HCT116 (cell line): ENCODE data around the gene LPAR6. TPM values are rescaled to one million over a fixed set of nuclear protein-coding genes. Genes with fewer than 3 reads are reported as not detected.

ENCODE experiments used
- ATAC-seq: fragments of 200-7000 bp; cut with Tn5 transposase; 2 replicates; pipeline ENCODE4 v1.9.1; 2020; ENCODE audit warnings: mild to moderate bottlenecking, moderate library complexity
- BruUV-seq: library from RNA; stranded (reverse); fragments of 400-500 nt; replicated peaks from 2 replicates; lab custom pipeline; 2021; lab: Mats Ljungman, UMichigan
- CTCF ChIA-PET: fragments of 300-600 bp; sonication (Branson Sonifier 250); formaldehyde crosslinking; loops from one replicate; lab custom pipeline; 2021; ENCODE audit warnings: antibody characterized with exemption; lab: Charles Lee
- POLR2A ChIA-PET: fragments of 300-600, 350-600 bp; sonication (Branson Sonifier 250); formaldehyde crosslinking; loops from one replicate; lab custom pipeline; 2021; ENCODE audit warnings: antibody characterized with exemption; lab: Charles Lee
- RAD21 ChIA-PET, 2 experiments: fragments of 300-600 bp; sonication (Branson Sonifier 250); formaldehyde crosslinking; loops; one replicate each; lab custom pipeline; 2023; ENCODE audit warnings: low total read pairs in 2 of 2; ENCODE audit not compliant: uncharacterized antibody in 2 of 2, unreplicated experiment in 2 of 2, low non-redundant PET in 1 of 2; lab: Charles Lee
- DNase-seq: peaks from one replicate; pipeline ENCODE4 v3.0.0-alpha.2; 2010; ENCODE audit warnings: low read depth, low spot score
- H2AFZ ChIP-seq: fragments of 200-600 bp; shearing (Covaris generic), sonication (generic); 2 replicates; pipeline ENCODE4 v1.6.1; 2017; ENCODE audit warnings: low read depth, mixed run types, mixed read lengths, antibody characterized with exemption, low read length; ENCODE audit not compliant: poor library complexity, severe bottlenecking
- H3K27ac ChIP-seq: 2 replicates; pipeline ENCODE4 v1.5.1; 2012; ENCODE audit warnings: low read depth, low read length
- H3K27me3 ChIP-seq: fragments of 200-600 bp; sonication (generic); 2 replicates; pipeline ENCODE4 v1.6.1; 2016; ENCODE audit warnings: mixed run types, low read length, mixed read lengths; ENCODE audit not compliant: insufficient read depth
- H3K36me3 ChIP-seq, 2 experiments: fragments of 200-500 bp in 1 of 2; fragments of 200-600 bp in 1 of 2; sonication (Bioruptor generic) in 1 of 2; sonication (generic) in 1 of 2; 2 replicates each; pipeline versions ENCODE4 v1.5.1 to v1.6.1; 2014 to 2016; ENCODE audit warnings: low read length in 2 of 2, inconsistent platforms in 1 of 2, mixed read lengths in 1 of 2, mixed run types in 1 of 2; ENCODE audit not compliant: insufficient read depth in 2 of 2, control insufficient read depth in 1 of 2
- H3K4me1 ChIP-seq, 2 experiments: fragments of 200-600 bp in 1 of 2; sonication (generic) in 1 of 2; 2 replicates each; pipeline versions ENCODE4 v1.5.1 to v1.6.1; 2012 to 2017; ENCODE audit warnings: low read length in 2 of 2, inconsistent platforms in 1 of 2, mild to moderate bottlenecking in 1 of 2, mixed read lengths in 1 of 2, mixed run types in 1 of 2, moderate library complexity in 1 of 2; ENCODE audit not compliant: insufficient read depth in 2 of 2, control insufficient read depth in 1 of 2
- H3K4me2 ChIP-seq: fragments of 200-600 bp; sonication (generic); 2 replicates; pipeline ENCODE4 v1.6.1; 2017; ENCODE audit warnings: mixed run types, low read length, mixed read lengths
- H3K4me3 ChIP-seq, 2 experiments: fragments of 200-600 bp in 1 of 2; sonication (generic) in 1 of 2; replicated peaks in 1 of 2; 2 replicates each; pipeline ENCODE4 v1.5.1; 2011 to 2016; ENCODE audit warnings: low read length in 2 of 2, control low read depth in 1 of 2, low read depth in 1 of 2, mild to moderate bottlenecking in 1 of 2, mixed read lengths in 1 of 2, mixed run types in 1 of 2
- H3K79me2 ChIP-seq: fragments of 200-600 bp; sonication (generic); 2 replicates; pipeline ENCODE4 v1.6.1; 2017; ENCODE audit warnings: mild to moderate bottlenecking, mixed run types, low read length, moderate library complexity, mixed read lengths; ENCODE audit not compliant: insufficient read depth
- H3K9ac ChIP-seq: fragments of 200-600 bp; sonication (generic); 2 replicates; pipeline ENCODE4 v1.6.1; 2016; ENCODE audit warnings: low read length, mixed read lengths
- H3K9me2 ChIP-seq: fragments of 200-600 bp; sonication (generic), shearing (Covaris generic); 2 replicates; pipeline ENCODE4 v1.6.1; 2017; ENCODE audit warnings: mixed run types, mild to moderate bottlenecking, moderate library complexity; ENCODE audit not compliant: insufficient read depth
- H3K9me3 ChIP-seq, 2 experiments: fragments of 200-500 bp in 1 of 2; fragments of 200-600 bp in 1 of 2; sonication (Bioruptor generic) in 1 of 2; sonication (generic) in 1 of 2; 2 replicates each; pipeline ENCODE4 v1.6.1; 2014 to 2017; ENCODE audit warnings: low read length in 2 of 2, mixed read lengths in 2 of 2, inconsistent platforms in 1 of 2, low read depth in 1 of 2, mild to moderate bottlenecking in 1 of 2, mixed run types in 1 of 2, moderate library complexity in 1 of 2; ENCODE audit not compliant: control insufficient read depth in 1 of 2, insufficient read depth in 1 of 2
- H4K20me1 ChIP-seq: fragments of 200-600 bp; sonication (generic), shearing (Covaris generic); 2 replicates; pipeline ENCODE4 v1.6.1; 2017; ENCODE audit warnings: mixed run types, mild to moderate bottlenecking, moderate library complexity; ENCODE audit not compliant: insufficient read depth
- ATF3 ChIP-seq: IDR thresholded peaks from 2 replicates; pipeline ENCODE4 v1.6.1; 2012
- CEBPB ChIP-seq: IDR thresholded peaks from 2 replicates; pipeline ENCODE4 v1.6.1; 2012; ENCODE audit warnings: low read depth
- EGR1 ChIP-seq: IDR thresholded peaks from 2 replicates; pipeline ENCODE4 v1.6.1; 2012; ENCODE audit warnings: low read depth
- ELF1 ChIP-seq: IDR thresholded peaks from 2 replicates; pipeline ENCODE4 v1.6.1; 2012; ENCODE audit warnings: low read depth, borderline replicate concordance
- EZH2phosphoT487 ChIP-seq: fragments of 200-600 bp; IDR thresholded peaks from 2 replicates; pipeline ENCODE4 v1.6.1; 2018; ENCODE audit warnings: antibody characterized with exemption, borderline replicate concordance
- FOSL1 ChIP-seq: IDR thresholded peaks from 2 replicates; pipeline ENCODE4 v1.6.1; 2012; ENCODE audit warnings: low read depth
- JUND ChIP-seq: IDR thresholded peaks from 2 replicates; pipeline ENCODE4 v1.6.1; 2012
- MAX ChIP-seq: IDR thresholded peaks from 2 replicates; pipeline ENCODE4 v1.6.1; 2012
- POLR2A ChIP-seq: IDR thresholded peaks from 2 replicates; pipeline ENCODE4 v1.7.0; 2011; ENCODE audit warnings: borderline replicate concordance; ENCODE audit not compliant: insufficient read depth, insufficient read length; ENCODE audit errors: extremely low read depth
- POLR2AphosphoS5 ChIP-seq: IDR thresholded peaks from 2 replicates; pipeline ENCODE4 v1.6.1; 2011; ENCODE audit warnings: mild to moderate bottlenecking, low read depth, low read length, moderate library complexity
- SIN3A ChIP-seq: IDR thresholded peaks from 2 replicates; pipeline ENCODE4 v1.6.1; 2012; ENCODE audit warnings: low read depth
- SP1 ChIP-seq: IDR thresholded peaks from 2 replicates; pipeline ENCODE4 v1.6.1; 2012; ENCODE audit warnings: low read depth
- SRF ChIP-seq: IDR thresholded peaks from 2 replicates; pipeline ENCODE4 v1.6.1; 2012; ENCODE audit warnings: low read depth
- TCF7L2 ChIP-seq: IDR thresholded peaks from 2 replicates; pipeline ENCODE4 v1.7.0; 2011; ENCODE audit warnings: borderline replicate concordance, inconsistent platforms; ENCODE audit not compliant: insufficient read depth, insufficient read length; ENCODE audit errors: extremely low read depth
- YY1 ChIP-seq: IDR thresholded peaks from 2 replicates; pipeline ENCODE4 v1.6.1; 2011; ENCODE audit warnings: low read length, low read depth, moderate library complexity, mild to moderate bottlenecking; ENCODE audit not compliant: insufficient replicate concordance; ENCODE audit errors: extremely low read depth
- ZFX ChIP-seq: fragments of 450-650 bp; IDR thresholded peaks from 2 replicates; pipeline ENCODE4 v1.6.1; 2017
- ZNF274 ChIP-seq: fragments of 200-500 bp; sonication (Bioruptor generic); IDR thresholded peaks from 2 replicates; pipeline ENCODE4 v1.6.1; 2014; ENCODE audit warnings: mild to moderate bottlenecking, low read depth, low read length, inconsistent platforms
- intact Hi-C: fragments of 100-400 bp; cut with micrococcal nuclease; formaldehyde crosslinking; loops from 2 replicates; pipeline ENCODE4 v1.10.0; 2022
- total RNA-seq: library from RNA; stranded (reverse); gene quantifications from one replicate; pipeline ENCODE4 v1.2.1, GENCODE V29; 2021; ENCODE audit not compliant: unreplicated experiment
- TF ChIP-seq, protein P1 (sequence below), 3 experiments: fragments of 200-600 bp in 1 of 3; sonication (generic) in 1 of 3; IDR thresholded peaks in 2 of 3; conservative IDR thresholded peaks in 1 of 3; 2 replicates each; pipeline ENCODE4 v1.5.1; 2012 to 2017; ENCODE audit warnings: low read depth in 2 of 3, low read length in 2 of 3, antibody characterized with exemption in 1 of 3, borderline replicate concordance in 1 of 3, control low read depth in 1 of 3, mild to moderate bottlenecking in 1 of 3, mixed read lengths in 1 of 3, mixed run types in 1 of 3, moderate library complexity in 1 of 3; ENCODE audit not compliant: insufficient read depth in 1 of 3
- TF ChIP-seq, protein P2 (sequence below): IDR thresholded peaks from 2 replicates; pipeline ENCODE4 v1.6.1; 2012; ENCODE audit warnings: low read depth

The LPAR6 gene
- total RNA-seq, 1 experiment from 2014 or later, result 0.12 TPM

DNA sequence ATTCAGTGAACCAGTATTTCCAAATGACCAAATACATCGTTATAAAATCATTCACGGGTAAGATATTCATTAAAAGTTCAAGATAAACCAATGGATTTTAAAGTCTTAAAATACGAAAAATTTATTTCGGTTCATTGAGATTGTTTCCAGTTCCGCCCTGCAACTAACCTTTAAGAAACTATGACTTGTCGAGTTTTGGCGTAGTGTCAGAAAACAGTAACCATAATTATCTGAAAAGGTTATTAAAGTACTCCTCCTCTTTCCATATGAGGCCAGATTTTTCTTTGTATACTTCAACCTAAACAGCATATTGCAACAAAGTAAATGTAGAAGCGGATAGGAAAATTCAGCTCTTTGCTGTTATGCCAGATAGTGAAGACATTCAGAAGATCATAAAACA lies 26.1 kb downstream of the LPAR6 start:
- Histone ChIP-seq H3K9me2 (no peaks in the 10 kb centered on the region), H4K20me1 (no peaks in the 10 kb centered on the region), H3K36me3 (no peaks in the 10 kb centered on the region), H3K4me2 (no peak overlapping the region), H3K27ac (no peak overlapping the region), H3K4me1 (no peaks in the 10 kb centered on the region), H2AFZ (no peak overlapping the region), H3K79me2 (no peaks in the 10 kb centered on the region), H3K4me3 (no peak overlapping the region), H3K27me3 (no peaks in the 10 kb centered on the region), H3K9ac (no peak overlapping the region), H3K9me3 (no peaks in the 10 kb centered on the region)
- intact Hi-C loops, result no loop called here
- POLR2A ChIA-PET, result no interaction called here
- DNase-seq (no peak), ATAC-seq (no peak)
- RAD21 ChIA-PET, result no interaction called here
- no peak for TF ChIP-seq SP1
- TF ChIP-seq FOSL1, result no peak
- no peak for TF ChIP-seq ZFX
- no peak for TF ChIP-seq TCF7L2
- TF ChIP-seq ELF1, result no peak
- TF ChIP-seq POLR2AphosphoS5, result no peak
- no peak for TF ChIP-seq CEBPB
- TF ChIP-seq MAX, result no peak
- TF ChIP-seq SIN3A, result no peak
- TF ChIP-seq EZH2phosphoT487, result no peak
- no peak for TF ChIP-seq EGR1
- no peak for TF ChIP-seq JUND
- TF ChIP-seq, protein P1, sequence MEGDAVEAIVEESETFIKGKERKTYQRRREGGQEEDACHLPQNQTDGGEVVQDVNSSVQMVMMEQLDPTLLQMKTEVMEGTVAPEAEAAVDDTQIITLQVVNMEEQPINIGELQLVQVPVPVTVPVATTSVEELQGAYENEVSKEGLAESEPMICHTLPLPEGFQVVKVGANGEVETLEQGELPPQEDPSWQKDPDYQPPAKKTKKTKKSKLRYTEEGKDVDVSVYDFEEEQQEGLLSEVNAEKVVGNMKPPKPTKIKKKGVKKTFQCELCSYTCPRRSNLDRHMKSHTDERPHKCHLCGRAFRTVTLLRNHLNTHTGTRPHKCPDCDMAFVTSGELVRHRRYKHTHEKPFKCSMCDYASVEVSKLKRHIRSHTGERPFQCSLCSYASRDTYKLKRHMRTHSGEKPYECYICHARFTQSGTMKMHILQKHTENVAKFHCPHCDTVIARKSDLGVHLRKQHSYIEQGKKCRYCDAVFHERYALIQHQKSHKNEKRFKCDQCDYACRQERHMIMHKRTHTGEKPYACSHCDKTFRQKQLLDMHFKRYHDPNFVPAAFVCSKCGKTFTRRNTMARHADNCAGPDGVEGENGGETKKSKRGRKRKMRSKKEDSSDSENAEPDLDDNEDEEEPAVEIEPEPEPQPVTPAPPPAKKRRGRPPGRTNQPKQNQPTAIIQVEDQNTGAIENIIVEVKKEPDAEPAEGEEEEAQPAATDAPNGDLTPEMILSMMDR (IDR thresholded peaks at IDR 0.05 in 2 of 3, conservative IDR thresholded peaks at IDR 0.05 in 1 of 3; ENCODE audit: borderline replicate concordance in 1 of 3, insufficient read depth in 1 of 3, low read depth in 2 of 3, low read length in 2 of 3), result no peak
- TF ChIP-seq ZNF274, result no peak
- TF ChIP-seq YY1, result no peak
- TF ChIP-seq, protein P2, sequence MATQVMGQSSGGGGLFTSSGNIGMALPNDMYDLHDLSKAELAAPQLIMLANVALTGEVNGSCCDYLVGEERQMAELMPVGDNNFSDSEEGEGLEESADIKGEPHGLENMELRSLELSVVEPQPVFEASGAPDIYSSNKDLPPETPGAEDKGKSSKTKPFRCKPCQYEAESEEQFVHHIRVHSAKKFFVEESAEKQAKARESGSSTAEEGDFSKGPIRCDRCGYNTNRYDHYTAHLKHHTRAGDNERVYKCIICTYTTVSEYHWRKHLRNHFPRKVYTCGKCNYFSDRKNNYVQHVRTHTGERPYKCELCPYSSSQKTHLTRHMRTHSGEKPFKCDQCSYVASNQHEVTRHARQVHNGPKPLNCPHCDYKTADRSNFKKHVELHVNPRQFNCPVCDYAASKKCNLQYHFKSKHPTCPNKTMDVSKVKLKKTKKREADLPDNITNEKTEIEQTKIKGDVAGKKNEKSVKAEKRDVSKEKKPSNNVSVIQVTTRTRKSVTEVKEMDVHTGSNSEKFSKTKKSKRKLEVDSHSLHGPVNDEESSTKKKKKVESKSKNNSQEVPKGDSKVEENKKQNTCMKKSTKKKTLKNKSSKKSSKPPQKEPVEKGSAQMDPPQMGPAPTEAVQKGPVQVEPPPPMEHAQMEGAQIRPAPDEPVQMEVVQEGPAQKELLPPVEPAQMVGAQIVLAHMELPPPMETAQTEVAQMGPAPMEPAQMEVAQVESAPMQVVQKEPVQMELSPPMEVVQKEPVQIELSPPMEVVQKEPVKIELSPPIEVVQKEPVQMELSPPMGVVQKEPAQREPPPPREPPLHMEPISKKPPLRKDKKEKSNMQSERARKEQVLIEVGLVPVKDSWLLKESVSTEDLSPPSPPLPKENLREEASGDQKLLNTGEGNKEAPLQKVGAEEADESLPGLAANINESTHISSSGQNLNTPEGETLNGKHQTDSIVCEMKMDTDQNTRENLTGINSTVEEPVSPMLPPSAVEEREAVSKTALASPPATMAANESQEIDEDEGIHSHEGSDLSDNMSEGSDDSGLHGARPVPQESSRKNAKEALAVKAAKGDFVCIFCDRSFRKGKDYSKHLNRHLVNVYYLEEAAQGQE, result no peak
- no peak for TF ChIP-seq ATF3
- TF ChIP-seq POLR2A, result no peak
- no peak for TF ChIP-seq SRF
- CTCF ChIA-PET, result no interaction called here
- BruUV-seq, result no TSS peak
